ENCODE data around the gene SVOPL.
"Not testable (repeated sequence)": the region's sequence is repeated elsewhere in the genome, so short reads cannot be mapped to it uniquely, and the experiment has no call there.

SVOPL gene

GRCh38 chr7:138705167-138705566 is 4.0 kb upstream of the SVOPL start:
- FAIRE-seq, result no peak
- DNase-seq (ENCODE audit: extremely low spot score, insufficient read length, low read depth), result no peak

GRCh38 chr7:138701537-138701923 is 368 bp upstream of the SVOPL start:
- FAIRE-seq (no peak), DNase-seq (ENCODE audit: extremely low spot score, insufficient read length, low read depth) (no peak)

- no peak for DNase-seq (ENCODE audit: extremely low spot score, insufficient read length, low read depth)
Observed at GRCh38 chr7:138699661-138700060, 1.5 kb downstream of the SVOPL start.

GRCh38 chr7:138698281-138698680 is 2.9 kb downstream of the SVOPL start:
- no peak for DNase-seq (ENCODE audit: extremely low spot score, insufficient read length, low read depth)
- FAIRE-seq, result no peak

More at GRCh38 chr7:138699661-138700060, 1.5 kb downstream of the SVOPL start:
- no peak for FAIRE-seq

GRCh38 chr7:138697535-138698182 is 3.5 kb downstream of the SVOPL start:
- FAIRE-seq, result no peak

GRCh38 chr7:138695776-138696175 is 5.4 kb downstream of the SVOPL start:
- not testable (repeated sequence) for FAIRE-seq; DNase-seq (ENCODE audit: extremely low spot score, insufficient read length, low read depth)

More at GRCh38 chr7:138697535-138698182, 3.5 kb downstream of the SVOPL start:
- DNase-seq (ENCODE audit: extremely low spot score, insufficient read length, low read depth), result no peak

GRCh38 chr7:138695106-138695505 is 6.1 kb downstream of the SVOPL start:
- no peak for FAIRE-seq
- DNase-seq (ENCODE audit: extremely low spot score, insufficient read length, low read depth), result no peak

- no peak for FAIRE-seq
- DNase-seq (ENCODE audit: extremely low spot score, insufficient read length, low read depth), result no peak
Observed at GRCh38 chr7:138691178-138691577, 10.0 kb downstream of the SVOPL start.

GRCh38 chr7:138690495-138690894 is 10.7 kb downstream of the SVOPL start:
- FAIRE-seq, result no peak
- DNase-seq (ENCODE audit: extremely low spot score, insufficient read length, low read depth), result no peak

- FAIRE-seq, result not testable (repeated sequence)
Observed at GRCh38 chr7:138688037-138688436, 13.1 kb downstream of the SVOPL start.

GRCh38 chr7:138684340-138684739 is 16.8 kb downstream of the SVOPL start:
- FAIRE-seq (no peak), DNase-seq (ENCODE audit: extremely low spot score, insufficient read length, low read depth) (no peak)

More at GRCh38 chr7:138688037-138688436, 13.1 kb downstream of the SVOPL start:
- DNase-seq (ENCODE audit: extremely low spot score, insufficient read length, low read depth), result not testable (repeated sequence)

GRCh38 chr7:138679793-138680192 is 21.4 kb downstream of the SVOPL start:
- no peak for DNase-seq (ENCODE audit: extremely low spot score, insufficient read length, low read depth)
- FAIRE-seq, result no peak

GRCh38 chr7:138670594-138670993 is 30.6 kb downstream of the SVOPL start:
- FAIRE-seq (no peak), DNase-seq (ENCODE audit: extremely low spot score, insufficient read length, low read depth) (no peak)

- DNase-seq (ENCODE audit: extremely low spot score, insufficient read length, low read depth) (no peak), FAIRE-seq (no peak)
Observed at GRCh38 chr7:138669364-138669763, 31.8 kb downstream of the SVOPL start.

- no peak for FAIRE-seq
Observed at GRCh38 chr7:138668946-138669345, 32.2 kb downstream of the SVOPL start.

GRCh38 chr7:138668229-138668596 is 32.9 kb downstream of the SVOPL start:
- no peak for DNase-seq (ENCODE audit: extremely low spot score, insufficient read length, low read depth)
- no peak for FAIRE-seq

More at GRCh38 chr7:138668946-138669345, 32.2 kb downstream of the SVOPL start:
- DNase-seq (ENCODE audit: extremely low spot score, insufficient read length, low read depth), result no peak

GRCh38 chr7:138667535-138668228 is 33.5 kb downstream of the SVOPL start:
- FAIRE-seq, result no peak

GRCh38 chr7:138666385-138666784 is 34.8 kb downstream of the SVOPL start:
- FAIRE-seq, result no peak
- DNase-seq (ENCODE audit: extremely low spot score, insufficient read length, low read depth), result no peak

More at GRCh38 chr7:138667535-138668228, 33.5 kb downstream of the SVOPL start:
- DNase-seq (ENCODE audit: extremely low spot score, insufficient read length, low read depth), result no peak

- DNase-seq (ENCODE audit: extremely low spot score, insufficient read length, low read depth) (no peak), FAIRE-seq (no peak)
Observed at GRCh38 chr7:138665669-138666140, 35.5 kb downstream of the SVOPL start.

- FAIRE-seq, result no peak
Observed at GRCh38 chr7:138665249-138665648, 35.9 kb downstream of the SVOPL start.

More at GRCh38 chr7:138665249-138665648, 35.9 kb downstream of the SVOPL start:
- no peak for DNase-seq (ENCODE audit: extremely low spot score, insufficient read length, low read depth)
